Loucy (cell line): ENCODE data around the gene NSMCE1.

Experiments used
- H2AFZ ChIP-seq: fragments of 200-600 bp; sonication (generic); 2 replicates; pipeline ENCODE4 v1.6.0; 2016; ENCODE audit warnings: antibody characterized with exemption, mild to moderate bottlenecking, low read length, moderate library complexity
- H3F3A ChIP-seq: fragments of 200-600 bp; 2 replicates; pipeline ENCODE4 v1.6.0; 2016; ENCODE audit warnings: antibody characterized with exemption, low read depth, mild to moderate bottlenecking
- H3K27me3 ChIP-seq: fragments of 200-600 bp; sonication (generic); 2 replicates; pipeline ENCODE4 v1.6.1; 2014; ENCODE audit warnings: low read length, mild to moderate bottlenecking; ENCODE audit not compliant: insufficient read depth, poor library complexity, severe bottlenecking
- H3K36me3 ChIP-seq: fragments of 200-600 bp; sonication (generic); 2 replicates; pipeline ENCODE4 v1.6.1; 2016; ENCODE audit warnings: low read length; ENCODE audit not compliant: insufficient read depth
- H3K4me1 ChIP-seq: fragments of 200-600 bp; sonication (generic); 2 replicates; pipeline ENCODE4 v1.5.1; 2014; ENCODE audit warnings: low read length, mild to moderate bottlenecking; ENCODE audit not compliant: insufficient read depth, poor library complexity, severe bottlenecking
- H3K4me2 ChIP-seq: fragments of 200-600 bp; sonication (generic); 2 replicates; pipeline ENCODE4 v1.6.0; 2014; ENCODE audit warnings: antibody characterized with exemption, low read length, low read depth, mild to moderate bottlenecking; ENCODE audit not compliant: poor library complexity, severe bottlenecking
- H3K4me3 ChIP-seq: fragments of 200-600 bp; sonication (generic); 2 replicates; pipeline ENCODE4 v1.5.1; 2014; ENCODE audit warnings: low read length, mild to moderate bottlenecking, mixed read lengths; ENCODE audit not compliant: poor library complexity, severe bottlenecking
- H3K79me2 ChIP-seq: fragments of 200-600 bp; sonication (generic); 2 replicates; pipeline ENCODE4 v1.6.1; 2014; ENCODE audit warnings: low read length; ENCODE audit not compliant: insufficient read depth
- H3K9ac ChIP-seq: fragments of 200-600 bp; sonication (generic); 2 replicates; pipeline ENCODE4 v1.6.0; 2014; ENCODE audit warnings: mild to moderate bottlenecking, low read depth, low read length, moderate library complexity; ENCODE audit not compliant: poor library complexity, severe bottlenecking
- H3K9me2 ChIP-seq: fragments of 200-600 bp; sonication (generic); replicated peaks from 2 replicates; pipeline ENCODE4 v1.6.1; 2016; ENCODE audit warnings: low read depth, low read length, mixed read lengths
- H3K9me3 ChIP-seq: fragments of 200-600 bp; sonication (generic); 2 replicates; pipeline ENCODE4 v1.6.1; 2014; ENCODE audit warnings: mild to moderate bottlenecking, antibody characterized with exemption, low read length, low read depth; ENCODE audit not compliant: insufficient read depth
- H4K20me1 ChIP-seq: fragments of 200-600 bp; sonication (generic); 2 replicates; pipeline ENCODE4 v1.6.0; 2014; ENCODE audit warnings: antibody characterized with exemption, low read length, mild to moderate bottlenecking; ENCODE audit not compliant: insufficient read depth, poor library complexity, severe bottlenecking
- CTCF ChIP-seq: fragments of 200-600 bp; sonication (generic); conservative IDR thresholded peaks from 2 replicates; pipeline ENCODE4 v1.5.1; 2014; ENCODE audit warnings: mild to moderate bottlenecking, antibody characterized with exemption, low read length
- EZH2phosphoT487 ChIP-seq: fragments of 200-600 bp; IDR thresholded peaks from 2 replicates; pipeline ENCODE4 v1.6.1; 2018; ENCODE audit warnings: antibody characterized with exemption, mild to moderate bottlenecking, moderate library complexity, borderline replicate concordance

Gene NSMCE1

GRCh38 chr16:27242868-27243590 lies 25.5 kb downstream of the NSMCE1 start:
- Histone ChIP-seq H3K36me3 (no peaks in the 10 kb centered on the region), H2AFZ (no peak overlapping the region), H3K9me3 (no peaks in the 10 kb centered on the region), H3K27me3 (no peaks in the 10 kb centered on the region), H3K9me2 (no peaks in the 10 kb centered on the region), H3K9ac (no peak overlapping the region), H3K4me2 (no peak overlapping the region), H3K4me1 (peaks cover 13% of the 10 kb centered on the region), H3F3A (no peaks in the 10 kb centered on the region), H4K20me1 (no peaks in the 10 kb centered on the region), H3K79me2 (no peaks in the 10 kb centered on the region), H3K4me3 (no peak overlapping the region)
- TF ChIP-seq EZH2phosphoT487 (no peak), CTCF (no peak)

GRCh38 chr16:27242398-27242797 lies 26.2 kb downstream of the NSMCE1 start:
- Histone ChIP-seq H3K9me3 (no peaks in the 10 kb centered on the region), H3K4me1 (peaks cover 20% of the 10 kb centered on the region), H4K20me1 (no peaks in the 10 kb centered on the region), H3K4me2 (no peak overlapping the region), H3K79me2 (no peaks in the 10 kb centered on the region), H3K9ac (no peak overlapping the region), H3K9me2 (no peaks in the 10 kb centered on the region), H3K4me3 (no peak overlapping the region), H3K27me3 (no peaks in the 10 kb centered on the region), H3F3A (no peaks in the 10 kb centered on the region), H2AFZ (no peak overlapping the region), H3K36me3 (no peaks in the 10 kb centered on the region)
- TF ChIP-seq CTCF (no peak), EZH2phosphoT487 (no peak)

- H3K36me3 ChIP-seq, result no peaks in the 10 kb centered on the region
- no peaks in the 10 kb centered on the region for H3K79me2 ChIP-seq
- no peak for TF ChIP-seq EZH2phosphoT487
- no peak for TF ChIP-seq CTCF
- H3K4me2 ChIP-seq, result no peak overlapping the region
- H2AFZ ChIP-seq, result no peak overlapping the region
- H4K20me1 ChIP-seq, result no peaks in the 10 kb centered on the region
- no peaks in the 10 kb centered on the region for H3K9me2 ChIP-seq
- no peak overlapping the region for H3K9ac ChIP-seq
- no peaks in the 10 kb centered on the region for H3K27me3 ChIP-seq
- peaks cover 27% of the 10 kb centered on the region for H3K4me1 ChIP-seq
- H3F3A ChIP-seq, result peaks cover 2% of the 10 kb centered on the region; the same call in 1 of the 2 replicates
- H3K9me3 ChIP-seq, result no peaks in the 10 kb centered on the region
- H3K4me3 ChIP-seq, result no peak overlapping the region
Observed at GRCh38 chr16:27241658-27242057, 26.9 kb downstream of the NSMCE1 start.
